ENCODE data around the gene LTB4R2.

Gene LTB4R2

DNA sequence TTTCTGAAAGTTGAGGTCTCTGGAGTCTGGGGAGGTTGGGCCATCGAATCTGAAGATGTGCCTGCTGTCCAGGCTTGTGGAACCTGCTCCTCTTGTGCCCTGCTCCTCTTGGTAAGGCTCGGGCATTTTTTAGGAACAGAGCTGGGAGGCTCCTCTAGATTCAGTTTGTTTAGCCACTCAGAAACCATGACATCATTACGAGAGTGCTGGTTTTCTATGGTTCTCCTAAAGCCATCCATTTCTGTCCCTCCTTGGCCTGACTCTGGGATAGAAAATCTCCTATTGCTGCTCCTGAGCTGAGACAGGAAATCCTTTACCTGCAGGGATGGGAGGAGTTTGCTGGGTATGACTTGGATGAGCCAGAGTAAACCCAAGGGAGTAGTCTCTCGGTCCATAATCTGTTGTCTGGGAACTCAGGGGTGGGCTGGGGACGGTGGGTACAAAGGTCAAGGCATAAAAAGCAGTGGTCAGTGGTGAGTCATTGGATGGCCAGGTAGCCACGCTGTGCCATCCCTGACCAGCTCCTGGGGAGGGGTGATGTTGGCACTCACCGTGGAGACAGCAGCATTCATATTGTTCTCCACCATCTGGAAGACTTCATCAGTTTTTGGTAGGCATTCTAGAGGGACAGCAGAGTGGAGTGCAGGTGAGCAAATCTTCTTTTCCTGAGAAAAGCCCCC lies 27.3 kb downstream of the LTB4R2 start:
- H3K4me3 ChIP-seq (ENCODE audit: low read depth, low read length) = no peak overlapping the region

DNA sequence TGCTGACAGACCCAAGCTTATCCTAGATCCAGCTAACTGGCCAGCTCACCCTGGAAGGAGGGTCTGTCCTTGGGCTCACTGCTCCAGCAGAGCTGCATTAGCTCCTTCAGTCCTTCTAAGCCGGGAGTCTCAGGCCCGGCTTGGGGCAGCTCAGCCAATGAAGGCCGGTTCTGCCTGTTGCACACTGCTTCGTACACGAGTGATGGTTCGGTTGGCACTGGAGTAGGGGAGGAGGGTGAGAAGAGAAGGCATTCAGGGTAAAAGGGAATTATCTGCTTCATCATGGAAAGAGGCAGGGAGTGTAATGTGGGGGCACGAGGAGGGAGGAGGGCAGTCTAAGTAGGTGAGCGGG lies 27.9 kb downstream of the LTB4R2 start:
- TF ChIP-seq, protein P1, sequence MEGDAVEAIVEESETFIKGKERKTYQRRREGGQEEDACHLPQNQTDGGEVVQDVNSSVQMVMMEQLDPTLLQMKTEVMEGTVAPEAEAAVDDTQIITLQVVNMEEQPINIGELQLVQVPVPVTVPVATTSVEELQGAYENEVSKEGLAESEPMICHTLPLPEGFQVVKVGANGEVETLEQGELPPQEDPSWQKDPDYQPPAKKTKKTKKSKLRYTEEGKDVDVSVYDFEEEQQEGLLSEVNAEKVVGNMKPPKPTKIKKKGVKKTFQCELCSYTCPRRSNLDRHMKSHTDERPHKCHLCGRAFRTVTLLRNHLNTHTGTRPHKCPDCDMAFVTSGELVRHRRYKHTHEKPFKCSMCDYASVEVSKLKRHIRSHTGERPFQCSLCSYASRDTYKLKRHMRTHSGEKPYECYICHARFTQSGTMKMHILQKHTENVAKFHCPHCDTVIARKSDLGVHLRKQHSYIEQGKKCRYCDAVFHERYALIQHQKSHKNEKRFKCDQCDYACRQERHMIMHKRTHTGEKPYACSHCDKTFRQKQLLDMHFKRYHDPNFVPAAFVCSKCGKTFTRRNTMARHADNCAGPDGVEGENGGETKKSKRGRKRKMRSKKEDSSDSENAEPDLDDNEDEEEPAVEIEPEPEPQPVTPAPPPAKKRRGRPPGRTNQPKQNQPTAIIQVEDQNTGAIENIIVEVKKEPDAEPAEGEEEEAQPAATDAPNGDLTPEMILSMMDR (IDR thresholded peaks at IDR 0.05; ENCODE audit: borderline replicate concordance, insufficient read depth, low read depth, low read length) = no peak
- H3K4me3 ChIP-seq (ENCODE audit: low read depth, low read length) = no peak overlapping the region

More for the DNA sequence above, 27.3 kb downstream of the LTB4R2 start:
- TF ChIP-seq, protein P1 (IDR thresholded peaks at IDR 0.05; ENCODE audit: borderline replicate concordance, insufficient read depth, low read depth, low read length) = no peak

DNA sequence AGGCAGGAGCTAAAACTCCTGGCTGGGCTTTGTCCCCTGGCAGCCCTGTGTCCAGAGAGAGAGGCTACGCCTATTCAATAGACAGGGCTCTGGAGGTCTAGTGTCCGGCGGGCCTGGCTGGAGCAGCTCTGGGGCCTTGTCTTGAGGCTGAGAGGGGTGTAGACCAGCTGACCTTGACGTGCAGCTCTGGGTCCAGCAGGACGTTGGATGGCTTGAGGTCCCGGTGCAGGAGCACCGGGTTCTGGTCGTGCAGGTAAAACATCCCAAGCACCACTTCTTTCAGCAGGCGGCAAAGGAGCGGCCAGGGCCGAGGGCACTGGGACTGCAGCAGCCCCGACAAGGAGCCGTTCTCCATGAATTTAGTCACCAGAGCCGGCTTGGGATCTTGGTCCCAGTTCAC lies 28.9 kb downstream of the LTB4R2 start:
- no peak overlapping the region for H3K4me3 ChIP-seq (ENCODE audit: low read depth, low read length)
- TF ChIP-seq, protein P1 (IDR thresholded peaks at IDR 0.05; ENCODE audit: borderline replicate concordance, insufficient read depth, low read depth, low read length) = no peak

DNA sequence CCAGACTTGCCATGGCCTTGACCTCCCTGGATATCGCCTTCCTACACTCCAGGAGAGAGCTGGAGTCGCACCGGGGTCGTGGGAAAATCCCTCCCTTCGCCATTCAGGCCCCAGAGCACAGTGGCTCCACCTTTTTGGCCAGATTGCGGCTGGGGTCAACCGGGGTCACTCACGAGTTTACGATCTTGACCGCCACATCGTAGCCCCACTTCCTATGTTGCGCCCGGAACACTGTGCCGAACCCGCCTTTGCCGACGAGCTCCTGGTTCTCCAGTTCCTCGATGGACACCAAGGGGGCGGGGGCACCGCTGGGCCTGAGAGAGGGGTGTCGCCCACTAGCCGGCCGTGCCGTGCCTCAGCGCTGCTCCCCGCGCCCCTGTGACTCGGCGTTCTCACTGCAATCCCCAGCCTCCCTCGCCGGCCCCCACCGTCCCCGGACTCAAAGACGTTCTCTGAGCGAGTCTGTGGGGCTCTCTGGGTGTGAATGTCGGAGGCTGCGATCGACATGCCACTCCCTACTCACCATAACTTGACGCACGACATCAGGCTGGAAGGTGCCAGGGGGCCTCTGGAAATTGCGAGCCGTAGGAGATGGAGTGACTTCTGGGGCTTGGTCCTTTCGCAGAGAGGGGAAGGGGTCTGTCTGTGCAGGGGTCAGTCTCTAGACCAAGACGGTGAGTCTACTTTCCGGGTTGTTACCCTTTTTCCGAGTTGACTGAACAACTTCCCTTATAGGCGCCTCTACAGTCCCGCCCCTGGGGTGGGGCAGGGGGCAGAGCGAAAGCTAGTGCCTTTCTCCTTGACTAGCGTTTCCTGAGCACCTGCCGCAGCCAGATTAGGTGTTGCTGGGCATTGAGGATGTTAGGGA lies 29.6 kb downstream of the LTB4R2 start, which contains the start of gene RIPK3:
RIPK3 (minus strand) TSS at position 708 of the 868 bp plus-strand sequence; CDS start at position 543, 165 bp downstream.
- TF ChIP-seq, protein P1 (IDR thresholded peaks at IDR 0.05; ENCODE audit: borderline replicate concordance, insufficient read depth, low read depth, low read length) = no peak
- peak within 1 kb of the TSS; percentile 48 for H3K4me3 ChIP-seq (ENCODE audit: low read depth, low read length)

DNA sequence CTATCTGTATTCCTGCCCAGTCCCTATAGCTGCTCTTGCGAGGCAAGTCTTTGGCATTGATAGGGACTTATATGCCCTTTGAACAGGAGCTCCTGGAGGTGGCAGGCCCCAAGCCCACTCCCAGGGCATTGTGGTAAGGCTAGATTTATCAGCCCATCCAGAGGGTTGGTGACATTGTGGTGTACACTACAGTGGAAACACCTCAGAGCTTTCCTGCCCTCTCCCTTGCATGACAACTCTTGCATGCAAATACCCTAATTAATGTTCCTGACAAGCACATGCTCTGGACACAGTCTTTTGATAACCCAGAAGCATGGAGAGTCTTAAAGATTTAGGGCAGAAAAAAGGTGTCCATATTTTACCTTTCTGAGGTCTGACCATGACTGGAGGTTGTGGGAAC lies 30.7 kb downstream of the LTB4R2 start:
- no peak overlapping the region for H3K4me3 ChIP-seq (ENCODE audit: low read depth, low read length)
- TF ChIP-seq, protein P1 (IDR thresholded peaks at IDR 0.05; ENCODE audit: borderline replicate concordance, insufficient read depth, low read depth, low read length) = no peak

DNA sequence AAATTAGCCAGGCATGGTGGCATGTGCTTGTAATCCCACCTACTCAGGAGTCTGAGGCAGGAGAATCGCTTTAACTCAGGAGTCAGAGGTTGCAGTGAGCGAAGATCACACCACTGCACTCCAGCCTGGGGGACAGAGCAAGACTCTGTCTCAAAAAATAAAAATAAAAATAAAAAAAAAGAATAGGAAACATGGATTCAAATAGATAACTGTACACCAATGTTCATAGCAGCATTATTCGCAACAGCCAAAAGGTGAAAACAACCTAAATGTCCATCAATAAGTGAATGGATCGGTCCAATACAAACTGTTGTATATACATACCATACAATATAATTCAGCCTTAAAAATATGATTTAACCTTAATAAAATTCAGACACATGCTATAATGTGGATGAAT lies 32.9 kb downstream of the LTB4R2 start:
- no peak overlapping the region for H3K4me3 ChIP-seq (ENCODE audit: low read depth, low read length)
- TF ChIP-seq, protein P1 (IDR thresholded peaks at IDR 0.05; ENCODE audit: borderline replicate concordance, insufficient read depth, low read depth, low read length) = no peak
